ENCODE measurements around the gene TGIF1. TPM values are rescaled to one million over a fixed set of nuclear protein-coding genes. Genes with fewer than 3 reads are reported as not detected.
"Not testable (repeated sequence)": the region's sequence is repeated elsewhere in the genome, so short reads cannot be mapped to it uniquely, and the experiment has no call there.

The TGIF1 gene
- total RNA-seq, 2 donors from 2014 or later = 56.3 to 71.7 TPM

DNA sequence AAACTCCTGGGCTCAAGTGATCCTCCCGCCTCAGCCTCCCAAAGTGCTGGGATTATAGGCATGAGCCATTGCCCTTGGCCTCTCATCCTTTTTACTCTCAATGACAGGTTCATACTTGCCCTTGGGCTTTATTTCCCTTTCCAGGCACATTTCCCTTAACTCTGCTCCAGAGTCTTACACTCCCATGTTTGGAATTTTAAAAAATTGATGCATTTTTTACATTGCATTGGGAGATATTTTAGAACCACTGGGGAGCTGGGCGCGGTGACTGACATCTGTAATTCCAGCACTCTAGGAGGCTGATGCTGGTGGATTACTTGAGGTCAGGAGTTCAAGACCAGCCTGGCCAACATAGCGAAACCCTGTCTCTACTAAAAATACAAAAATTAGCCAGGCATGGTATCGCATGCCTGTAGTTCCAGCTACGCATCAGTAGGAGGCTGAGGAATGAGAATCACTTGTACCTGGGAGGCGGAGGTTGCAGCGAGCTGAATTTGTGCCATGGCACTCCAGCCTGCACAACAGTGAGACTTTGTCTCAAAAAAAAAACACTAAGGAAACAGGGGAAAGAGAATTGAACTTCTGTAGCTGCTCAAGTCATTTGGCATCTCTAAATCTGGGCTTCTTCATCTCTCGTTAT is 18.2 kb downstream of the TGIF1 start:
- H3K27ac Mint-ChIP-seq = no peak overlapping the region
- no peaks in the 10 kb centered on the region for H3K9me3 ChIP-seq (ENCODE audit: control insufficient read depth, low read length, poor library complexity, severe bottlenecking)
- no peaks in the 10 kb centered on the region for H3K27me3 Mint-ChIP-seq
- DNase-seq (no peak), ATAC-seq (no peak)
- no peaks in the 10 kb centered on the region for H3K36me3 Mint-ChIP-seq (ENCODE audit: low read depth)
- peaks cover 12% of the 10 kb centered on the region for H3K4me1 Mint-ChIP-seq
- no peak overlapping the region for H3K4me3 Mint-ChIP-seq

DNA sequence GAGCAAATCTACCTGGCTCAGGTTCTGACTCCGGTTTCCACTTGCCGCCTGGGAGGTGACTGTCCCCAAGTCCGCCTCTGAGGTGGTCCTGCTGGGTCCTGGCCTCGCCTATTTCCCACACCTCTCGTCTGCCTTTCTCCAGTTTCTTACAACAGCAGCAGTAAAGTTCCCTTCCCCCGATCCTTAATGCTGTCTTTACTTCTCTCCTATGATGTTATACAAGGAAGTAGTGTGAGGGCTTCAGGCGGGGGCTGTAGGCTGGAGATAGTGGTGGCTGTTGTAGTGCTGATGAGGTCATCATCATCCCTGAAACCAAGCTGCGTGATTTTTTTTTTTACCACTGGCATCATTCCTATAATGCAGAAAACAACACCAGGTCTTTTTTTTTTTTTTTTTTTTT is 18.9 kb downstream of the TGIF1 start:
- Mint-ChIP-seq H3K27ac (no peak overlapping the region), H3K36me3 (ENCODE audit: low read depth) (no peaks in the 10 kb centered on the region), H3K27me3 (no peaks in the 10 kb centered on the region), H3K4me1 (peaks cover 12% of the 10 kb centered on the region), H3K4me3 (no peak overlapping the region)
- H3K9me3 ChIP-seq (ENCODE audit: control insufficient read depth, low read length, poor library complexity, severe bottlenecking) = no peaks in the 10 kb centered on the region
- ATAC-seq (no peak), DNase-seq (no peak)

DNA sequence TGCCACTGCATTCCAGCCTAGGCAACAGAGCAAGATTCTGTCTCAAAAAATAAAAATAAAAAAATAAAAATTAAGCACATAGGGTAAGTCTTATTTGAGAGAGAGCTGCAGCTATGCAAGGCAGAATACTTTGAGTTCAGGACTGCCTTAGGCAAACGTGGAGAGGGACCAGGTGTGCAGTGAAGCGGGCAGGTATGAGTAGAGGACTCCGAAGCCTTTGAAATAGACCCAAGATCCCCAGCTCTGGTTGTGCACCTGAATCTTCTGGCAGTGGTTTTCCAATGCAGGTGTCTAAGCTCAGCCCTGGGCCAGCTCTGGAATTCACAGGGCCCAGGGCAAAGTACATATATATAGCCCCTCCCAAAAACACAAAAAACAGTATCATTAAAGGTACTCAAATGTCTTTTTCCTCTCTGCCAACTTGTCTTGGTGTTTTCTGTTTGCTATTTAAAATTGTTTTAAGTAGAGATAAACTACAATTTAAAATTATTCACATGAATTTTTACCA is 21.2 kb downstream of the TGIF1 start:
- peaks cover 10% of the 10 kb centered on the region for H3K4me1 Mint-ChIP-seq
- no peak overlapping the region for H3K27ac Mint-ChIP-seq

DNA sequence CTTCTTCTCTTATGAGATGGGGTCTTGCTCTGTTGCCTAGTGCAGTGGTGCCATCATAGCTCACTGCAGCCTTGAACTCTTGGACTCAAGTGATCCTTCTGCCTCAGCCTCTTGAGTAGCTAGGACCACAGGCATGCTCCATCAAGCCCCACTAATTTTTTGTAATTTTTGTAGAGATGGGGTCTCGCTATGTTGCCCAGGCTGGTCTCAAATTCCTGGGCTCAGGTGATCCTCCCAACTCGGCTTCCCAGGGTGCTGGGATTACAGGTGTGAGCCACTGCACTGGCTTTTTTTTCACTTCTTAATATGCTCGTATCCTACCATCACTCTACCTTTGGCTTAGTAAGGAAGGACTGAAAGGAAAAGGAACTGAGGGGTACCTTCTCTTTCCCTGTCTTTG is 22.1 kb downstream of the TGIF1 start:
- H3K4me1 Mint-ChIP-seq; H3K9me3 ChIP-seq (ENCODE audit: control insufficient read depth, low read length, poor library complexity, severe bottlenecking); H3K36me3 Mint-ChIP-seq (ENCODE audit: low read depth); DNase-seq; ATAC-seq; H3K4me3 Mint-ChIP-seq; H3K27me3 Mint-ChIP-seq: not testable (repeated sequence)
- peak overlapping the region; percentile 43 for H3K27ac Mint-ChIP-seq

More for the DNA sequence above, 21.2 kb downstream of the TGIF1 start:
- ATAC-seq (no peak), DNase-seq (no peak)
- Mint-ChIP-seq H3K27me3 (no peaks in the 10 kb centered on the region), H3K4me3 (no peak overlapping the region), H3K36me3 (ENCODE audit: low read depth) (no peaks in the 10 kb centered on the region)
- no peaks in the 10 kb centered on the region for H3K9me3 ChIP-seq (ENCODE audit: control insufficient read depth, low read length, poor library complexity, severe bottlenecking)

DNA sequence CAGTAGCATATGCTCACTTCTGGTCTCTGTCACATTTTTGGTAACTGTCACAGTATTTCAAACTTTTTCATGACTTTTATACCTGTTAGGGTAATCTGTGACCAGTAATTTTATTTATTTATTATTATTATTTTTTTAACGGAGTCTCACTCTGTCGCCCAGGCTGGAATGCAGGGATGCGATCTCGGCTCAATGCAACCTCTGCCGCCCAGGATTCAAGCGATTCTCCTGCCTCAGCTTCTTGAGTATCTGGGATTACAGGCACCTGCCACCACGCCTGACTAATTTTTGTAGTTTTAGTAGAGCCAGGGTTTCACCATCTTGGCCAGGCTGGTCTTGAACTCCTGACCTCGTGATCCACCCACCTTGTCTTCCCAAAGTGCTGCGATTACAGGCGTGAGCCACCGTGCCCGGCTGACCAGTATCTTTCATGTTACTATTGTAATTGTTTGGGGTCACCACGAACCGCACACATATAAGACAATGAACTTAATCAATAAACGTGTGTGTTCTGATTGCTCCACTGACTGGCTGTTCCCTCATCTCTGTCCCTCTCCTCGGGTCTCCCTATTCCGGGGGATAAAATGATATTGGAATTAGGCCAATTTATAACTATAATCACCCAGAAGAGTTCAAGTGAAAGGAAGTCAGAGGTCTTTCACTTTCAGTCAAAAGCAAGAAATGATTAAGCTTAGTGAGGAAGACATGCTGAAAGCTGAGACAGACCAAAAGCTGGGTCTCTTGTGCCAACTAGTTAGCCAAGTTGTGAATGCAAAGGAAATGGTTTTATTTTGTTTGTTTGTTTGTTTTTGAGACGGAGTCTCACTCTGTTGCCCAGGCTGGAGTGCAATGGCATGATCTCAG is 22.9 kb downstream of the TGIF1 start:
- no peak for ATAC-seq
- DNase-seq = no peak
- Mint-ChIP-seq H3K27me3 (no peaks in the 10 kb centered on the region), H3K27ac (no peak overlapping the region), H3K4me3 (peak overlapping the region; percentile 59), H3K36me3 (ENCODE audit: low read depth) (no peaks in the 10 kb centered on the region), H3K4me1 (peaks cover 3% of the 10 kb centered on the region)
- H3K9me3 ChIP-seq (ENCODE audit: control insufficient read depth, low read length, poor library complexity, severe bottlenecking) = no peaks in the 10 kb centered on the region

DNA sequence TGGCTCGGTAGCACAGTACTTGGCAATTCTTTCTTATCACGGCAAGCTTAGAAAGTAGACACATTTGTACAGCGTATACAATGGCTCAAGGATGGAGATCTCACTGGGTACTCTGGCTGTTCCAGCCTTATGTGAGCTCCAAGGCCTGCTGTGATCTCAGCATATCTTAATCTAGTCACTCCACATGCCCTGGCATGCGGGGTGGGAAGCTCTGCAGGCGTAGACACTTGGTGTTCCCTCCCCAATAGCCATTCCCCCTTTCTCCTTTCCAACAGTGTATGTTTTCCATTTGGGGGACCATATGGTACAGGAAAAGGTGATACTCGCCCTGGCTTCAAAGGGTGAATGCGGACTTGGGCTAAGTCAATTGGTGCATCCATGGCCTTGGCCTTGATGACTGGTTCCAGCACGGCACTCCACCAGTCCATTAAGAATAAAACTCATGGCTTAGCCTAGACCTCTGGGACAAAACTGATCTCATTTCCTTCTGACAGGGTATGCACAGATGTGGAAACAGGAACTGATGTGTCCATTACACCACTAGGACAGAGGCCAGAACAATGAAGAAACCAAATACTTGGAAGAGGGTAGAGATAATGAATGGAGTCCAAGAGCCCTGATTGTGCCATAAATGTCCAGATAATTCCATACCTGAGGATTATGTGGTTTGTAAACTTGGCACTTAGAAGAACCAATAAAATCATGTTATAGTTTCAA is 28.4 kb downstream of the TGIF1 start:
- no peaks in the 10 kb centered on the region for H3K36me3 Mint-ChIP-seq (ENCODE audit: low read depth)

DNA sequence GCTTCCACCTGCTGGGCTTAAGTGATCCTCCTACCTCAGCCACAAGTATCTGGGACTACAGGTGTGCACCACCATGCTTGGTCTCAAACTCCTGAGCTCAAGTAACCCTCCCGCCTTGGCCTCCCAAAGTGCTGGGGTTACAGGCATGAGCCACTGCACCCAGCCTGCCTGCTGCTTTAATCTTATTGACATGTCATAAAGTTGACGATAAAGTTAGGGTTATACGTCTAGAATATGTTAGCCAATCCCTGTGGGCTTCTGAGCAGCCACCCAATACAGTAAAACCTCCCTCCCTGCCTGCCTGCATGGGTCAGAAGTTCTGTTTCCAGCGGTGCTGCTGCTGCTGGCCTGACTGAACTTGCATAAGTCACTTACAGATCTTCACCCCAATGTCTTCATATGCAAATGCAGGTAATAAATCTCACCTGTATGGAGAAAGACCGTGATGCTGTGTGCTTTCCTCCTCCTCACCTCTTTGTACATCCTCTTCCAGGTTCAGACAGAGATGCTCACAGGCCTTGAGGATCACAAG is 30.1 kb downstream of the TGIF1 start:
- Mint-ChIP-seq H3K4me1 (peaks cover 3% of the 10 kb centered on the region), H3K4me3 (no peak overlapping the region), H3K27ac (no peak overlapping the region), H3K36me3 (ENCODE audit: low read depth) (no peaks in the 10 kb centered on the region), H3K27me3 (peaks cover 7% of the 10 kb centered on the region)
- H3K9me3 ChIP-seq (ENCODE audit: control insufficient read depth, low read length, poor library complexity, severe bottlenecking) = no peaks in the 10 kb centered on the region
- no peak for DNase-seq
- no peak for ATAC-seq

More for the DNA sequence above, 28.4 kb downstream of the TGIF1 start:
- Mint-ChIP-seq H3K4me3 (no peak overlapping the region), H3K27me3 (peaks cover 4% of the 10 kb centered on the region), H3K4me1 (peaks cover 3% of the 10 kb centered on the region), H3K27ac (no peak overlapping the region)
- ATAC-seq = no peak
- no peak for DNase-seq
- no peaks in the 10 kb centered on the region for H3K9me3 ChIP-seq (ENCODE audit: control insufficient read depth, low read length, poor library complexity, severe bottlenecking)

DNA sequence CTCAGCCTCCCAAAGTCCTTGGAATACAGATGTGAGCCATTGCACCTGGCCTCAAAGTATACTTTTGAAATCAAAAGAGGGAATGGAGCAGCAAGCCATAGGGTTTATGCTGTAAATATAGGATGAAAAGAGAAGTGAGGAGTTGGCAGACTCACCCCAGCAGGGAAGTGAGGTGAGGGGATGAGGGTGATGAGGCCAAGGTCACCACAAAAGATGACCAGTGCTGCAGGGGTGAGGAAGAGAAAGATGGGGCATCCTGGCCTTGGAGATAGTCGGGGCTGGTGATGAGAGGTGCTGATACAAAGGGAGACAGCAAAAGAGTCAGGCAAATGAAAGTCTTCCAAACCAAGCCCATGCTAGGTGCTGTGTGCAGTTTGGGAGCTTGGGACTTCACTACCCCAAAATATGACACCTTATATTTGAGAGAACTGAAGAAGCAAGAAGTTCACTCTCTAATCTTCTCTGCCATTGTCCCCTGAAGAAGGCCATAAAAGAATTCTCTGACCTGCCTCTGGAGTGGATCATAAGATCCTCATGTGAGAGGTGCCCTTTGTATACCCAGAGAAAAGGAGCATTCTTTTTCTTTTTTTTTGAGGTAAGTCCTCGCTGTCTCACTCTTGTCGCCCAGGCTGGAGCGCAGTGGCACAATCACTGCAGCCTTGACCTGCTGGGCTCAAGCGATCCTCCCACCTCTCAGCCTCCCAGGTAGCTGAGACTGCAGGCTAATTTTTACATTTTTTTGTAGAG is 31.0 kb downstream of the TGIF1 start:
- no peak overlapping the region for H3K4me3 Mint-ChIP-seq
- no peaks in the 10 kb centered on the region for H3K36me3 Mint-ChIP-seq (ENCODE audit: low read depth)
- DNase-seq = no peak
- no peak overlapping the region for H3K27ac Mint-ChIP-seq
- no peak for ATAC-seq
- peaks cover 14% of the 10 kb centered on the region for H3K27me3 Mint-ChIP-seq
- no peaks in the 10 kb centered on the region for H3K9me3 ChIP-seq (ENCODE audit: control insufficient read depth, low read length, poor library complexity, severe bottlenecking)
- peaks cover 6% of the 10 kb centered on the region for H3K4me1 Mint-ChIP-seq

DNA sequence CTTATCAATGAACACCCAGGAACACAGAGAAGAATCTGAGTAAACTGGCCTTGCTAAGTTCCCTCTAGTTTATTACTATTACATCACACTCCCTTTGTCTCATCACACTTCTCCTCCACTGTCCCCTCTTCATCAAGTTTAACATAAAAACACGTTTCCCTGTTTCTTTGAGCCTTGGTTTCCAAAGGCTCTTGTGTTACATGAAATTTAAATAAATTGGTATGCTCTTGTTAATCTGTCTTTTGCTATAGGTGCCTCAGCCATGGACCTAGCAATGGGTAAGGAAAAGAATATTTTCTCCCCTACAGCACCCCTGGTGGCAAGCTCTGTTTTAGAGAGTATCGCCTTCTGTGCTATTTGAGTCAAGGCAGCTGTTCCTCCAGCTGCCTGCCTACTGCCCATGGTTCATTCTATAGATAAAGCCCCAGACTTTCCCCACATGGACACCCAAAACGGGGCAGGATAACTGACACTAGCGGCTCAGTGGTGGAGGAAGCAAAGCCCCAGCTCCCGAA is 31.8 kb downstream of the TGIF1 start:
- Mint-ChIP-seq H3K4me3 (no peak overlapping the region), H3K27me3 (peaks cover 16% of the 10 kb centered on the region), H3K36me3 (ENCODE audit: low read depth) (no peaks in the 10 kb centered on the region), H3K4me1 (peaks cover 6% of the 10 kb centered on the region), H3K27ac (no peak overlapping the region)
- H3K9me3 ChIP-seq (ENCODE audit: control insufficient read depth, low read length, poor library complexity, severe bottlenecking) = no peaks in the 10 kb centered on the region
- ATAC-seq (peak; percentile 54), DNase-seq (no peak)

DNA sequence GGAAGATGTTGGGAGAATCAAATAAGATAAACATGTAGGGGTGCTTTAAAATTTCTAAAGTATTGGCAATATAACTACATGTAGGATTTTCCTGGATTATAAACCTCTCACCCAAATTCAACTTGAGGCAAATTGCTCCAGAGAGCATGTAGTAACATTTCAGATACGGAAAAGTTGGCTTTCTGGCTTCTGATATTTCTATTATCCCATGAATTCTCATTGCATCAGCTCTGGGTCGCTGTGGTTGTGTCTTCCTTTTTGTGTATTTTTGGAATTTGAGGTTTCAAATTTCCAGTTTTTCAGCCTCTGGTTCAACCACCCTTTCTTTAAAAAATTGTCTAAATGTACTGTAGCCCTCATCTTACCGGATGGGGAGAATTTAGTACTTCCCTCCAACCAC is 32.3 kb downstream of the TGIF1 start:
- Mint-ChIP-seq H3K27ac (no peak overlapping the region), H3K36me3 (ENCODE audit: low read depth) (no peaks in the 10 kb centered on the region), H3K27me3 (peaks cover 16% of the 10 kb centered on the region), H3K4me1 (peaks cover 6% of the 10 kb centered on the region), H3K4me3 (no peak overlapping the region)
- DNase-seq (no peak), ATAC-seq (no peak)
- no peaks in the 10 kb centered on the region for H3K9me3 ChIP-seq (ENCODE audit: control insufficient read depth, low read length, poor library complexity, severe bottlenecking)

DNA sequence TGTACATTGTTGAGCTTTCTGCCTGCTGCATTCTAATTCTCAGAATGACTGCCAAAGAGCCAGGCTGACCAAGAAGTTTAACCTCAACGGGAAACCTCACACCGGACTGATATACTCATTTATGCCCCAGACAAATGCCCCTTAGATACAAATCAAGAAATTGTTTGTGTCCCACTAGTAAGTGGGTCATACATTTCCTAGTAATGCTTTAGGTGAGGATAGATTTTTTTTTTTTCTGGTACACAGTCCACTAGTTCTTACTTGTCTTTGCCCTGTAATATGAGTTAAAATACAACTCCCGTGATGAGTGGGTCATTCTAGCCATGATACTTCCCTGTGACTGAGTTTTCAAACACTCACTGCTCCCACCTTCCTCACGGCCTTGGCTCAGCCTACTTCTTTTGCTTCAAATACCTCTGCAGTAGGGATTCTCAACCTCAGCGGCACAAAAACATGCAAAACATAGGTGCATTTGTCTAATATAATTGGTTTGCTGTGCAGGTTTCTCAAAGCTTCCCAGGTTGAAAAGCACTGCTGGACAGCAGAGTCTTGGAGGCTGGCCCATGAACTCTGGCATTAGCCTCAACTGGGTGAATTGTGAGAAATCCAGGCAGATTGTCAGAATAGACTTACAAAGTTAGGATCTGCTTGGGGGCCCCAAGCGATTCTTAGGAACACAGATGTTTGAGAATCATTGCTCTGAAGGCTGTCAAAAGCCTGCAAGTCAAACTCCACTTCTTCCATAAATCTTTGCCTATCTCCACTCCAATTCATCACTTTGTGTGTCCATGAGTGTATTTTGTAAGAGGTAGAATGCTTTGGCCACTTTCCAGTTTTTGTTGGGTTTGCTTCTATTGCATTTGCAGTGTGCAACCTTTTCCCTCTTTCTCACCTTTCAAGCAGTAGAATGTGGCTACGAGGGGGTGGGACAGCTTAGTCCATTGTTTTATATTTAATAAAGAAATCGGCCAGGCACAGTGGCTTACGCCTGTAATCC is 35.5 kb downstream of the TGIF1 start:
- peaks cover 24% of the 10 kb centered on the region for H3K27me3 Mint-ChIP-seq
- H3K9me3 ChIP-seq (ENCODE audit: control insufficient read depth, low read length, poor library complexity, severe bottlenecking) = no peaks in the 10 kb centered on the region
- no peak for ATAC-seq
- H3K4me3 Mint-ChIP-seq = no peak overlapping the region
- no peaks in the 10 kb centered on the region for H3K36me3 Mint-ChIP-seq (ENCODE audit: low read depth)
- no peak overlapping the region for H3K27ac Mint-ChIP-seq
- no peak for DNase-seq
- H3K4me1 Mint-ChIP-seq = peaks cover 6% of the 10 kb centered on the region

Data from T-helper 17 cell (primary cell).